HuH-7.5 (cell line): ENCODE measurements around the gene RDH13.
"Not testable (repeated sequence)": the region's sequence is repeated elsewhere in the genome, so short reads cannot be mapped to it uniquely, and the experiment has no call there.

Experiments
- DNase-seq: peaks from one replicate; pipeline ENCODE4 v3.0.0; 2011; ENCODE audit warnings: low spot score

The RDH13 gene

DNA sequence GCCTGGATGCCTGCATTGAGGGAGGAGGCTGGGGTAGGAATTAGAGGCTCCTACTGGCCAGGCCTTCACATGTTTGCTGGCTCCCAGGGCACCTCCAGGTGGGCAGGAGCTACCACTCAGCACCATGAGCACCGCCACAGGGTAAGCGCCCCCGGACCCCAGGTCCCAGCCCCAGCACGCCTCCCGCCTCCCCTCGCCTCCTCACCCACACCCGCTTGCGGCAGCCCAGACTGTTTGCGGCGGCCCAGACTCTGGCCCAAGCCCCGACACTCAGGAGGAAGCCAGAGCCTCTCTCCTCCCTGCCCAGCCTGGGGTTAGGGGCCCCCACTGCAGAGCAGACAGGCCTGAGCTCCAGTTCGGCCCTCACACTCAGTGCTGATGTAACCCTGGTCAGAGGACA lies 13.4 kb upstream of the RDH13 start:
- no peak for DNase-seq

DNA sequence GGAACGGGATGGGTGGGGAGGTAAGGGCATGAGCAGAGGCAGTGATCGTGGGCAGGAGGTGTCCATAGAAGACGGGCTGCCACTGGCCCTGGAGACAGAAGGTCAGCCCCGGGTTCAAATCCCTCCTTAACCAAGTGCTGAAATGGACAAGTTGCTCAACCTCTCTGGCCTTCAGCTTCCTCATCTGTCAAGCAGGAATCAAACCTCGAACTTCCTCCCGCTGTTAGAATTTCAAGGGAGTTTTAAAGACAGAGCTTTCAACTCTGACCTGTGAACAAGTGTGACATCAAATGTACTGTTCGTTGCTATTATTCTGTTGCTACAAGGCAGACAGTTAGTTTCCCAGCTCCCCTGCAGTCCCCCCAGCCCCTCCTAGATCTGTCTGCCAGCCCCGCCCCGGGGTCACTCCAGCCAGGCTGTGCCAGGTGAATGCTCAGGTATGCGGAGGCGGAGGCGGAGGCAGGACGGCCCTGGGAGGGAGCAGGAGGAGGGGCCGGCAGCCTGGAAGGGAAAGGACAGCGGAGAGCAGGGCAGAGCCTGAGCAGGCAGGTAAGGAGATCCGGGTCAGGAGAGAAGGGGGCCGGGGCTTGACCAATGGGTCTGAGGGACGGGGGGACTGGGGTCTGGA lies 12.5 kb upstream of the RDH13 start, which contains the start of gene EPS8L1:
TSS of gene EPS8L1 (plus strand) at position 499 of the 628 bp plus-strand sequence. CDS start 576 bp downstream, outside the sequence.
- no peak for DNase-seq

GRCh38 chr19:55071913-55072312 lies 9.0 kb upstream of the RDH13 start:
- no peak for DNase-seq

- no peak for DNase-seq
Observed at GRCh38 chr19:55071129-55071502, 8.2 kb upstream of the RDH13 start.

DNA sequence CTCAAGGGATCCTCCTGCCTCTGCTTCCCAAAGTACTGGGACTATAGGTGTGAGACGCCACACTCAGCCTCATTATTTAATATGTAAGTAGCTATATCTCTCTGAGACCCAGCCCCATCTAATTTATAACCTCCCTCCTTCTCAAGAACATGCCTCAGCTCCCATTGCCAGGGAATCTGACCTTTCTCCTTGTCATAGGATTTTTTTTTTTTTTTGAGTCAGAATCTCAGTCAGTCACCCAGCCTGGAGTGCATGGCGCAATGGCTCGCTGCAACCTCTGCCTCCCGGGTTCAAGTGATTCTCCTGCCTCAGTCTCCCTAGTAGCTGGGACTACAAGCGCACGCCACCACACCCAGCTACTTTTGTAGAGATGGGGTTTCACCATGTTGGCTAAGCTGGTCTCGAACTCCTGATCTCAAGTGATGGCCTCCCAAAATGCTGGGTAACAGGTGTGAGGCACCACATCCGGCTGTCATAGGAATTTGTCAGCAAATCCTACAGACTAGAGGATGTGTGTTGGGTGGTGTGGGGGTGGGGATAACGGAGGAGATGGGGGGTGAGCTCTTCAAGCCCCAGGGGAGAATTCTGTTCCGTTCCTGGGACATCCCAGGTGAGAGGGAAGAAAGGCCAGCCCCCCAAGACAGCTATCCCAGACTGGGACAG lies 7.6 kb upstream of the RDH13 start:
- no peak for DNase-seq

- DNase-seq = no peak
Observed at GRCh38 chr19:55069865-55070197, 6.9 kb upstream of the RDH13 start.

GRCh38 chr19:55068950-55069864 lies 6.3 kb upstream of the RDH13 start:
- peak; percentile 47 for DNase-seq

DNA sequence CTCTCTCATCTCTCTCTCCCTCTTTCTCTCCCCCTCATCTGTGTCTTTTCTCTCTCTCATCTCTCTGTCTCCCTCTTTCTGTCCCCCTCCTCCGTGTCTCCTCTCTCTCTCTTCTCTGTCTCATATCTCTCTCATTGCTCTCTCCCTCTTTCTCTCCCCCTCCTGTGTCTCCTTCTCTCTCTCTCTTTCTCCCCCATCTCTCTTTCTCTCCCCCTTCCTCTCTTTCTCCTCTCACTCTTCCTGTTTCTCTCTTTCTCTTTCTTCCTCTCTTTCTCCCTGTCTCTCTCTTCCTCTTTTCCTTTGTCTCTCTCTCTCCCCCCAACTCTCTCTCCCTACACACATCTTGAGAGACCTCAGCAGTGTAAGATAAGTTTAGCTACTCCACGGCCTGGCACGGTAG lies 4.9 kb upstream of the RDH13 start:
- no peak for DNase-seq

DNA sequence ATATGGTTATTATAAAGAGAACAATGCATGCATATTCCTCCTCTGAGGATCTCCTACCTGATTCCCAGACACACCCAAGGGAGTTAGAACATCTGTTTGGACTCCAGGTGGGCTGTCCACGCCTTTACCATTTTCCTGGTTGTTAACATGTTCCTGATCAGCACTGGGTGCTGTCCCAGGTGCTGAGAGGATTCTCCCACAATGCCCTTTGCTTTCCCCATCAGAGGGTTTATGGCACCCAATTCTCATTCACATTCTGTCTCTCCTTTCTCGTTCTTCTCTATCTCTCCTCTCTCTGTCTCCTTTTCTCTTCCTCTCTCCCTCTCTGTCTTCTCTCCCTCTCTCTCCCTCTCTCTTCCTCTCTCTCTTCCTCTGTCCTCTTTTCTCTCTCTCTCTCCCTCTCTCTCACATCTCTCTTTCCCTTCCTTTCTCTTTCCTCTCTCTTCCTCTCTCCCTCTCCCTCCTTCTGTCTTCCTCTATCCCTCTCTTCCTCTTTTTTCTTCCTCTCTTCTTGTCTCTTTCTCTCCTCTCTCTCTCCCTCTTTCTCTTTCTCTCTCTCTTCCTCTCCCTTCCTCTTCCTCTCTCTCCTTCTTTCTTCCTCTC lies 3.3 kb upstream of the RDH13 start:
- no peak for DNase-seq

- not testable (repeated sequence) for DNase-seq
Observed at GRCh38 chr19:55065516-55065915, 2.6 kb upstream of the RDH13 start.

DNA sequence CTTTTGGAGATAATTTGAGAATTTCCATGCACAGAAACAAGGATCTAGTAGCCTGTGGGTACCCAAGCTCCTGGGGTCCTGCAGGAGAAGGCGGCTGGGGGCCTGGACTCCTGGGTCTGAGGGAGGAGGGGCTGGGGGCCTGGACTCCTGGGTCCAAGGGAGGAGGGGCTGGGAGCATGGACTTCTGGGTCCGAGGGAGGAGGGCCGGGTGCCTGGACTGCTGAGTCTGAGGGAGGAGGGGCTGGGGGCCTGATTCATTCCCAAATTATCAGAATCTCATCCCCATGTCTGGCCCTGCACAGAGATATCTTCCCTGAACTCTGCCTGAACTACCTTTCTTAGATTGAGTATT lies 520 bp upstream of the RDH13 start:
- no peak for DNase-seq

GRCh38 chr19:55060287-55060686 lies 2.7 kb downstream of the RDH13 start:
- not testable (repeated sequence) for DNase-seq

- no peak for DNase-seq
Observed at GRCh38 chr19:55058781-55059610, 4.0 kb downstream of the RDH13 start.

DNA sequence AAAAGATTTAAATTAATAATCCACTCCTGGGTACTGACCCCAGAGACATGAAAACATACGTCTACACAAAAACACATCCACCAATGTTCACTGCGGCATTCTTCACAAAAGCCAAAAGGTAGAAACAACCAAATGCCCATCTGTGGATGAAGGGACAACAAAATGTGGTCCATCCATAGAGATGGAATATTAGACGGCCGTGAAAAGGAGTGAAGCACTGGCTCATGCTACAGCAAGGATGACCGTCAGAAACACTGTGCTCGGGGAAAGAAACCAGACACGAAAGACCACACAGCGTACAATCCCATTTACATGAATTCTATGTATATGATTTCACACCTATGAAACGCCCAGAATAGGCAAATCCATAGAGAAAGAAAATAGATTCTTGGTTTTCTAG lies 6.1 kb downstream of the RDH13 start:
- no peak for DNase-seq

- no peak for DNase-seq
Observed at GRCh38 chr19:55053735-55054134, 9.2 kb downstream of the RDH13 start.

GRCh38 chr19:55050749-55051532 lies 12.0 kb downstream of the RDH13 start:
- DNase-seq = no peak

GRCh38 chr19:55048446-55048845 lies 14.5 kb downstream of the RDH13 start:
- DNase-seq = no peak

GRCh38 chr19:55047951-55048350 lies 15.0 kb downstream of the RDH13 start:
- DNase-seq = no peak

DNA sequence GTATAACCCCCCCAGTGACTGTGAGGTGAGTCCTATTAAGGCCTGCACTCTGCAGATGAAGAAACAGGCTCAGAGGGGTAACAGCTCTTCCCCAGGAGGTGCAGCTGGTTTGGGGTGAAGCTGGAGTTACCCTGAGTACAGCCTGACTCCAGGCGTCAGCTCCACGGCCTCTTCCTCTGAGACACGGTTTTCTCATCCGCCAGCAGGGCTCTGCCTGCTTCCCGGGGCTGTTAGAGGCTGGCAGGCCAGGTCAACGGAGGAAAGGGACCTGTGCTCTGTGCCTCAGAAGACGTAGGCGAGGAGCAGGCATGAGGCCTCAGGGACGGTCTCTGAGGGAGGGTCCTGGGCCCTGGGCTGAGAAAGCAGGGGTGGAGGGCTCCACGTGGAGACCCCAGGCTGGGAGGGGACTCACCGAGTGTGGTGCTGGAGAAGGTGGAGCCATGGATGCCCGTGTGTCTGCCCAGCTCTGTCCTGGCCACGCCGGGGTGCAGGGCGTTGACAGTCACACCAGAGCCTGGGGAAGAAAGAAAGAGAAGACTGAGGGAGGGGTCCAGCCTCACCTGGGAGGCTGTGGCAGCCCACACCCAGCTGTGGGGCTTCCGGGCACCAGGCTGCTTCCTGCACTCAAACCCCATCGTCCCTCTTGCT lies 15.8 kb downstream of the RDH13 start:
- no peak for DNase-seq
